A549 (cell line): ENCODE data around the gene WDR43.

Source experiments
- BHLHE40 ChIP-seq: IDR thresholded peaks from 2 replicates; pipeline ENCODE4 v1.6.1; 2012; ENCODE audit warnings: low read depth, low read length, inconsistent platforms
- CHD4 ChIP-seq: fragments of 200-600 bp; sonication (generic); IDR thresholded peaks from 2 replicates; pipeline ENCODE4 v1.6.1; 2016; ENCODE audit warnings: antibody characterized with exemption, mild to moderate bottlenecking, borderline replicate concordance
- KDM5A ChIP-seq: fragments of 200-600 bp; sonication (generic); IDR thresholded peaks from 2 replicates; pipeline ENCODE4 v1.6.1; 2016; ENCODE audit warnings: antibody characterized with exemption, mild to moderate bottlenecking
- MYC ChIP-seq: IDR thresholded peaks from 2 replicates; pipeline ENCODE4 v1.6.1; 2012; ENCODE audit warnings: mild to moderate bottlenecking, inconsistent platforms, low read length, improper control_type of control experiment, borderline replicate concordance
- POLR2A ChIP-seq: IDR thresholded peaks from 2 replicates; pipeline ENCODE4 v1.6.1; 2012; ENCODE audit warnings: mild to moderate bottlenecking, low read length
- TF ChIP-seq, protein P1 (sequence below): fragments of >200 bp; sonication (Bioruptor Twin); formaldehyde crosslinking; IDR thresholded peaks from 3 replicates; pipeline ENCODE4 v1.5.1; 2016

GRCh38 chr2:28991460-28991859 lies 97.0 kb downstream of the WDR43 start:
- TF ChIP-seq, protein P1, sequence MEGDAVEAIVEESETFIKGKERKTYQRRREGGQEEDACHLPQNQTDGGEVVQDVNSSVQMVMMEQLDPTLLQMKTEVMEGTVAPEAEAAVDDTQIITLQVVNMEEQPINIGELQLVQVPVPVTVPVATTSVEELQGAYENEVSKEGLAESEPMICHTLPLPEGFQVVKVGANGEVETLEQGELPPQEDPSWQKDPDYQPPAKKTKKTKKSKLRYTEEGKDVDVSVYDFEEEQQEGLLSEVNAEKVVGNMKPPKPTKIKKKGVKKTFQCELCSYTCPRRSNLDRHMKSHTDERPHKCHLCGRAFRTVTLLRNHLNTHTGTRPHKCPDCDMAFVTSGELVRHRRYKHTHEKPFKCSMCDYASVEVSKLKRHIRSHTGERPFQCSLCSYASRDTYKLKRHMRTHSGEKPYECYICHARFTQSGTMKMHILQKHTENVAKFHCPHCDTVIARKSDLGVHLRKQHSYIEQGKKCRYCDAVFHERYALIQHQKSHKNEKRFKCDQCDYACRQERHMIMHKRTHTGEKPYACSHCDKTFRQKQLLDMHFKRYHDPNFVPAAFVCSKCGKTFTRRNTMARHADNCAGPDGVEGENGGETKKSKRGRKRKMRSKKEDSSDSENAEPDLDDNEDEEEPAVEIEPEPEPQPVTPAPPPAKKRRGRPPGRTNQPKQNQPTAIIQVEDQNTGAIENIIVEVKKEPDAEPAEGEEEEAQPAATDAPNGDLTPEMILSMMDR = no peak
- TF ChIP-seq CHD4 (no peak), MYC (no peak), POLR2A (no peak), KDM5A (no peak), BHLHE40 (no peak)
